Fibroblast of gingiva (primary cell): Measurements from ENCODE around the gene UROC1.

ENCODE experiments used
- DNase-seq: peaks from one replicate; pipeline ENCODE4 v3.0.0-alpha.2; 2011; ENCODE audit warnings: low read depth

UROC1 gene

GRCh38 chr3:126439968-126440708 lies 77.4 kb downstream of the UROC1 start:
- DNase-seq: no peak

GRCh38 chr3:126439346-126439967 lies 78.1 kb downstream of the UROC1 start:
- no peak for DNase-seq

GRCh38 chr3:126438746-126439145 lies 78.8 kb downstream of the UROC1 start:
- DNase-seq: no peak

DNA sequence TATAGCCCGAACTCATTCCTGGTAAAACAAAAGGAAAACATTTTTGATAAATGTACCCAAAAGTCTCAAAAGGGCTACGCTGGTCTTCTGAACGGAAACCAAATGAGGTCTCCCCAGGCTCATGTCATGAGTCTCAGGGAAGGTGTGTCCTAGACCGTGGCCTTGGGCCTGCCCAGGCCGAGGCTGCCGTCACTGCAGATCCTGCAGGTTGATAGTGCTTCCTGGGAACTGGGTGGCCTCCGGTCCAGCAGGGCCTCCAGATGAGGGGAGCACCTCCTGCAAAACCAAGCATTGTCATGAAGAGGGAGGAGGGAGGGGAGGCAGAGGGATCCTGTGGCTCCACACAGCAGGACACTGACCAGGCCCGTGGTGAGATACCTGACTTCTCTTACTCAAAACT lies 79.4 kb downstream of the UROC1 start:
- DNase-seq: no peak

- no peak for DNase-seq
Measured at GRCh38 chr3:126436826-126437717, 80.5 kb downstream of the UROC1 start.

DNA sequence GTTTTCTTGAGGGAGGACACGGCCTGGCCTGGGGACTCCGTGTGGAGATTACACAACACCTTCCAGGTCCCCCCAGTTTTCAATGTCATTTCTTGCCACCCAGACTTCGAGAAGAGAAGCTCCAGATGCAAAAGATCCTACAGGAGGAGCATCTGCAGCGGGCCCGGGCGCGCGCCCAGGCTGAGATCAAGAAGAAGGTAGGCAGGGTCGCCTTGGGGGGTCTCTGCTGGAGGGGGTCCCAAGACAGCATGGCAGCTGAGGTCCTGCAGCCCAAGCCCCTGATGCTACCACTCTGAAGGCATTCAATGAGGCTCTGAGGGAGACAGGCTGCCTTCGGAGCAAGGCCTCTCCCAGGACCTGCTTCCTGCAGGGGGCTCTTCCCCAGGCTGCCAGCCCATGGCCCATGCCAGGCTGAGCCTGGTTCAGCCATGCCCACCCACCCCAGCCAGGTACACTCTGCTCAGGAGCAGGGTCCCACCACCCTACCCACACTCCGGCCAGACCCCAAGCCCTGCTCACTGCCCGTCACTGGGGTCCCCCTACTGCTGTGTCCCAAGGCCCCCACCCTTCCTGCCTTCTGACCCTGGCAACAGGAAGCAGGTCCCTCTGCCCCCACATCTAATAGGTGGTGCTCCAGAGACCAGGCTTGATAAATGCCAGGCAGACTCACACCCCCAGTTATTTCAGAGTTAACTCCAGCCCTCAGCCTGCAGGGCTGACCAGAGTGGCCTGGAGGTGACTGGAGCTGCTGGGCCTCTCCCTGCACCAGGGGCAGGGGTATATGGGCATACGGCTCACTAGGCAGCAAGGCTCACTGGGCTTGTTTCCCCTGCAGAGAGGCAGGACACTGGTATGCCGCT lies 81.9 kb downstream of the UROC1 start:
- DNase-seq: no peak

- DNase-seq: no peak
Measured at GRCh38 chr3:126434931-126435411, 82.6 kb downstream of the UROC1 start.

GRCh38 chr3:126434264-126434590 lies 83.3 kb downstream of the UROC1 start:
- no peak for DNase-seq

- DNase-seq: no peak
Measured at GRCh38 chr3:126433496-126434263, 83.9 kb downstream of the UROC1 start.

GRCh38 chr3:126433105-126433430 lies 84.5 kb downstream of the UROC1 start:
- no peak for DNase-seq

DNA sequence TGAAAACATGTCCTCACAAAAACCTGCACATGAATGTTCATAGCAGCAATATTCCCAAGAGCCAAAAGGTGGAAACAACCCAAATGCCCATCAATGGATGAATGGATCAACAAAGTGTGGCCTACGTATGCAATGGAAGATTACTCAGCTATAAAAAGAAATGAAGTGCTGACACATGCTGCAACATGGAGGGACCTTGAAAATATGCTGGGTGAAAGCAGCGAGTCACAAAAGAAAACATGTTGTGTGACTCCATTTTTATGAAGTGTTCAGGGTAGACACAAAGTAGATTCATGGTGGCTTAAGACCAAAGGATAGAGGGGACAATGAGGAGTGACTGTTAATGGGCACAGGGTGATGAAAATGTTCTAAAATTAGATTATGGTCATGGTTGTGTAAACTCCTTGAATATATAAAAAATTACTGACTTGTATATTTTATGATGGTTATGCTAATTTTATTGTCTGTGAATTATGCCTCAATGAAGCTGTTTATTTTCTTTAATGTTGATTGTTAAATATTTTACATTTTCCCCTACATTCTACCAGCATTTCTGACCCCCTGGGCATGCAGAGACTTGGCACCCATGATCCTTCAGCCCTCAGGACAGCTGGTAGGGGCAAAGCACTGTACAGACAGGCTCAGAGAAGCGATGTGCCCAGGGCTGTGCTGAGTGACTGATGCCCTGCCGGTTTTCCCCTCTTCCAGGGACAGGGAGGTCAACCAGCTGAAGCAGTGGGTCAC lies 85.0 kb downstream of the UROC1 start:
- no peak for DNase-seq
